ENCODE measurements around the gene PLEKHM3. TPM values are rescaled to one million over a fixed set of nuclear protein-coding genes. Genes with fewer than 3 reads are reported as not detected.

Gene PLEKHM3
- polyA plus RNA-seq, 1 donor (not counting 4 experiments of a cell fraction or from before 2014, with no cell fraction given): 2.9 TPM

DNA sequence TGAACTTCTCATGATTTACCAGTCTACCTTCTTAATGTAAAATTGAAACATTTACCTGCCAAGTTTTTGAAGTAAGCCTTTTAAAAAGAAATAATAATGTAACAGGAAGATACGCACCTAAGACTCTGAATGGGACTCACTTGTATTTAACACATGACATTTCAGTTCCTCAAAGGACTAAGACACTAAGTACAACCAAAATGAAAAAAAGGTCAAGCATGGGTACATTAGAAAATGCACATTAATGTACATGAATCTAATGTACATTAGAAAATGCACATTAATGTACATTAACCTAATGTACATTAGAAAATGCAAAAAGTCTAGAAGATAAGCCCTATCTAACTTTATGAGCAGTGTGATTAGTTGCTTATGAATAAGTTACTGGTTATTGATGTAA is 186.3 kb downstream of the PLEKHM3 start:
- no peaks in the 10 kb centered on the region for H3K9me3 ChIP-seq (ENCODE audit: control insufficient read depth, low read depth, low read length)

DNA sequence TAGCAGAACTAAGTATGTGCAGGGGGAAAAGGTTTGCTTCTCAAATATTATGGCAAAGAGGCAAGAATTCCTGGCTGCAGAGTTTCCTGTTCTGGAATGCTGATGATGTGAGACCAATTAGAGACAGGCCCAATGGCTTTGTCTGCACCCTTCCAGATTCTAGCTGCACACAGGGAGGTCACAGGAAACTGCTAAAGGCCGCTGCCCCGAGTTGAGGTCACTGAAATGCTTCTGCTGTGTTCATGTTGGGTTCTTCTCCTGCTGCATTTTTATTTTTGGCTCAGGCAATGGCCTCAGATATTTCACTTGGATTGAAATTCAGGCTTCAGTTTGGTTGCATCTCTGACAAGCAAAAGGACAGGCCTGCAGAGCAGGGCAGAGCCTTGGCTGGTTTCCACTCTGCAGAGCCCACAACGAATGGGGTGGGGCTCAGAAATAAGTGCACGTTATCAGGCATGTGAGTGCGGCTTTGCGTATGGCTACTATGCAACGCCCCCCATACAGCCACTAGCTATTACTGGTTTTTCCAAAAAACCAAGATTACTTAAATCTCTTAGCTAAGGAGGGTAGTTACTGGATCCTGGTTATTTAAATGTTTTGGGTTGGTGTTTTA is 188.7 kb downstream of the PLEKHM3 start:
- H2AFZ ChIP-seq (ENCODE audit: control insufficient read depth, low read length): no peak overlapping the region
- FAIRE-seq (no peak), DNase-seq (ENCODE audit: low read depth, low spot score) (no peak)
- no peaks in the 10 kb centered on the region for H3K4me1 ChIP-seq (ENCODE audit: control insufficient read depth, extremely low read depth, insufficient read depth, low read length)
- no peak overlapping the region for H3K27ac ChIP-seq (ENCODE audit: control insufficient read depth, insufficient read depth, low read length)
- dilution Hi-C loops (cut with MboI; ENCODE audit: extremely low pct_ligation_motif_present, low sequenced_read_pairs): no loop called here
- no peak overlapping the region for H3K9ac ChIP-seq (ENCODE audit: control insufficient read depth, extremely low read depth, insufficient read depth, low read length)
- no peaks in the 10 kb centered on the region for H3K27me3 ChIP-seq (ENCODE audit: control insufficient read depth, extremely low read depth, insufficient read depth, low read length)
- no peaks in the 10 kb centered on the region for H3K9me3 ChIP-seq (ENCODE audit: control insufficient read depth, low read depth, low read length)
- H4K20me1 ChIP-seq (ENCODE audit: control insufficient read depth, extremely low read depth, insufficient read depth, low read length): no peaks in the 10 kb centered on the region
- TF ChIP-seq EZH2 (IDR thresholded peaks at IDR 0.05; ENCODE audit: low read length): no peak
- TF ChIP-seq, protein P1, sequence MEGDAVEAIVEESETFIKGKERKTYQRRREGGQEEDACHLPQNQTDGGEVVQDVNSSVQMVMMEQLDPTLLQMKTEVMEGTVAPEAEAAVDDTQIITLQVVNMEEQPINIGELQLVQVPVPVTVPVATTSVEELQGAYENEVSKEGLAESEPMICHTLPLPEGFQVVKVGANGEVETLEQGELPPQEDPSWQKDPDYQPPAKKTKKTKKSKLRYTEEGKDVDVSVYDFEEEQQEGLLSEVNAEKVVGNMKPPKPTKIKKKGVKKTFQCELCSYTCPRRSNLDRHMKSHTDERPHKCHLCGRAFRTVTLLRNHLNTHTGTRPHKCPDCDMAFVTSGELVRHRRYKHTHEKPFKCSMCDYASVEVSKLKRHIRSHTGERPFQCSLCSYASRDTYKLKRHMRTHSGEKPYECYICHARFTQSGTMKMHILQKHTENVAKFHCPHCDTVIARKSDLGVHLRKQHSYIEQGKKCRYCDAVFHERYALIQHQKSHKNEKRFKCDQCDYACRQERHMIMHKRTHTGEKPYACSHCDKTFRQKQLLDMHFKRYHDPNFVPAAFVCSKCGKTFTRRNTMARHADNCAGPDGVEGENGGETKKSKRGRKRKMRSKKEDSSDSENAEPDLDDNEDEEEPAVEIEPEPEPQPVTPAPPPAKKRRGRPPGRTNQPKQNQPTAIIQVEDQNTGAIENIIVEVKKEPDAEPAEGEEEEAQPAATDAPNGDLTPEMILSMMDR (optimal IDR thresholded peaks at IDR 0.05 in 1 of 3, IDR thresholded peaks at IDR 0.05 in 1 of 3, conservative IDR thresholded peaks at IDR 0.05 in 1 of 3; ENCODE audit: extremely low read depth in 1 of 3, insufficient read depth in 2 of 3, low read length in 3 of 3): no peak
- no peak overlapping the region for H3K4me3 ChIP-seq (ENCODE audit: control insufficient read depth in 2 of 3, extremely low read depth in 1 of 3, insufficient read depth in 2 of 3, low read depth in 1 of 3, low read length in 3 of 3)
- H3K36me3 ChIP-seq (ENCODE audit: control insufficient read depth in 2 of 2, extremely low read depth in 1 of 2, insufficient read depth in 2 of 2, low read length in 2 of 2): no peaks in the 10 kb centered on the region
- no peak overlapping the region for H3K4me2 ChIP-seq (ENCODE audit: control insufficient read depth, extremely low read depth, insufficient read depth, low read depth, low read length)
- no peaks in the 10 kb centered on the region for H3K9me1 ChIP-seq (ENCODE audit: control insufficient read depth, extremely low read depth, insufficient read depth, low read length)
- no peaks in the 10 kb centered on the region for H3K79me2 ChIP-seq (ENCODE audit: control insufficient read depth, insufficient read depth, low read length)

More for the DNA sequence above, 186.3 kb downstream of the PLEKHM3 start:
- Histone ChIP-seq H3K36me3 (ENCODE audit: control insufficient read depth in 2 of 2, extremely low read depth in 1 of 2, insufficient read depth in 2 of 2, low read length in 2 of 2) (no peaks in the 10 kb centered on the region), H2AFZ (ENCODE audit: control insufficient read depth, low read length) (no peak overlapping the region), H3K27me3 (ENCODE audit: control insufficient read depth, extremely low read depth, insufficient read depth, low read length) (no peaks in the 10 kb centered on the region), H3K9ac (ENCODE audit: control insufficient read depth, extremely low read depth, insufficient read depth, low read length) (no peak overlapping the region), H3K4me3 (ENCODE audit: control insufficient read depth in 2 of 3, extremely low read depth in 1 of 3, insufficient read depth in 2 of 3, low read depth in 1 of 3, low read length in 3 of 3) (no peak overlapping the region), H3K4me2 (ENCODE audit: control insufficient read depth, extremely low read depth, insufficient read depth, low read depth, low read length) (no peak overlapping the region), H3K4me1 (ENCODE audit: control insufficient read depth, extremely low read depth, insufficient read depth, low read length) (no peaks in the 10 kb centered on the region), H3K27ac (ENCODE audit: control insufficient read depth, insufficient read depth, low read length) (no peak overlapping the region), H3K79me2 (ENCODE audit: control insufficient read depth, insufficient read depth, low read length) (no peaks in the 10 kb centered on the region), H3K9me1 (ENCODE audit: control insufficient read depth, extremely low read depth, insufficient read depth, low read length) (no peaks in the 10 kb centered on the region), H4K20me1 (ENCODE audit: control insufficient read depth, extremely low read depth, insufficient read depth, low read length) (no peaks in the 10 kb centered on the region)
- dilution Hi-C loops (cut with MboI; ENCODE audit: extremely low pct_ligation_motif_present, low sequenced_read_pairs): no loop called here
- no peak for DNase-seq (ENCODE audit: low read depth, low spot score)
- no peak for FAIRE-seq
- no peak for TF ChIP-seq EZH2 (IDR thresholded peaks at IDR 0.05; ENCODE audit: low read length)
- TF ChIP-seq, protein P1 (optimal IDR thresholded peaks at IDR 0.05 in 1 of 3, IDR thresholded peaks at IDR 0.05 in 1 of 3, conservative IDR thresholded peaks at IDR 0.05 in 1 of 3; ENCODE audit: extremely low read depth in 1 of 3, insufficient read depth in 2 of 3, low read length in 3 of 3): no peak

All from keratinocyte (primary cell).